Measurements from ENCODE around the gene NSRP1.

- TF ChIP-seq POLR2A (IDR thresholded peaks at IDR 0.05) (no peak), CTCF (IDR thresholded peaks at IDR 0.05) (no peak)
Measured at GRCh38 chr17:30161601-30162000, 45.0 kb downstream of the NSRP1 start.
